ENCODE data around the gene RNASE1.

- TF ChIP-seq ZNF416 (tag by site-specific recombination; IDR thresholded peaks at IDR 0.05): no peak
- TF ChIP-seq MYNN (tag by site-specific recombination; IDR thresholded peaks at IDR 0.05; ENCODE audit: borderline replicate concordance): no peak
- TF ChIP-seq SALL2 (tag by site-specific recombination; IDR thresholded peaks at IDR 0.05; ENCODE audit: borderline replicate concordance): no peak
- TF ChIP-seq CTCF (tag by site-specific recombination; IDR thresholded peaks at IDR 0.05): no peak
- TF ChIP-seq ZNF785 (tag by site-specific recombination; IDR thresholded peaks at IDR 0.05): no peak
- TF ChIP-seq HOXC10 (CRISPR knock-in tag; IDR thresholded peaks at IDR 0.05): no peak
- TF ChIP-seq ZNF518A (tag by site-specific recombination; conservative IDR thresholded peaks at IDR 0.05; ENCODE audit: low read depth): no peak
- no peak for TF ChIP-seq ZNF530 (tag by site-specific recombination; IDR thresholded peaks at IDR 0.05; ENCODE audit: low read depth)
- no peak for TF ChIP-seq ZBTB17 (tag by site-specific recombination; IDR thresholded peaks at IDR 0.05)
- TF ChIP-seq KLF10 (tag by site-specific recombination; IDR thresholded peaks at IDR 0.05): no peak
- no peak for TF ChIP-seq ZBTB1 (tag by site-specific recombination; IDR thresholded peaks at IDR 0.05)
- no peak for TF ChIP-seq REST (tag by site-specific recombination; IDR thresholded peaks at IDR 0.05)
These were observed 43.9 kb upstream of the RNASE1 start for GRCh38 chr14:20846560-20846959.

All from HEK293 (cell line).